ENCODE measurements around the gene PROK1.
A peak's percentile ranks its signal among the peaks of the same experiment; 100 is the strongest.

Gene PROK1

DNA sequence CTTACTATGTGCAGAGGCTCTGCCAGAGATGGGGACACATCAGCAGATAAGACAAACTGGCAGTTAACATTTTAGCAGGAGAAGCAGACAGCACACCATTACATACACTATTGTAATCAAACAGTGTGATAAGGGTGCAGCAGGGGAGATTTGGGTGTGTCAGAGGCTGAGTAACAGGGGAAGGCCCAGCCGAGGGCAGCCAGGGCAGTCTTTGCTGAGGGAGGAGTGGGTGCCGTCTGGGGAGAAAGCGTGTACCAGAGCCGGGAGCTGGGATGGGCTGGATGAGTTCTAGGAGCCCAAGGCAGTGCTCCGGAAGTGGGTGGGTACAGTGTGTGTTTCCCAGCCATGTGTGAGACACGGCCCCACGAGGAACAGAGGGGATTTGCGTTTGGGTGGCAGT is 36.8 kb downstream of the PROK1 start:
- Histone ChIP-seq H4K8ac (ENCODE audit: low read depth, low read length) (no peak overlapping the region), H2BK120ac (ENCODE audit: low read depth, low read length) (no peak overlapping the region), H2BK12ac (ENCODE audit: low read length) (no peak overlapping the region), H3K9me3 (replicated peaks in 1 of 2; ENCODE audit: control insufficient read depth in 2 of 2, insufficient read depth in 1 of 2, low read depth in 1 of 2, low read length in 2 of 2) (no peaks in the 10 kb centered on the region), H3K14ac (ENCODE audit: low read length) (no peak overlapping the region), H3K27me3 (ENCODE audit: control insufficient read depth in 3 of 3, insufficient read depth in 3 of 3, low read depth in 1 of 3, low read length in 3 of 3) (peaks cover 0 to 39% (median 0%) of the 10 kb centered on the region in 3 experiments), H2BK5ac (ENCODE audit: low read length) (no peak overlapping the region), H2BK15ac (ENCODE audit: low read length) (no peak overlapping the region), H2AK5ac (ENCODE audit: low read depth, low read length) (no peak overlapping the region), H3K9ac (ENCODE audit: low read depth, low read length, poor library complexity) (no peak overlapping the region), H3K79me1 (ENCODE audit: low read depth, low read length) (no peaks in the 10 kb centered on the region), H3K36me3 (replicated peaks in 1 of 2; ENCODE audit: control insufficient read depth in 2 of 2, insufficient read depth in 2 of 2, low read length in 2 of 2) (no peaks in the 10 kb centered on the region), H3K4ac (ENCODE audit: low read length) (no peak overlapping the region), H3K4me1 (ENCODE audit: control insufficient read depth in 2 of 2, insufficient read depth in 1 of 2, low read depth in 1 of 2, low read length in 2 of 2) (peaks cover 0 to 2% of the 10 kb centered on the region in 2 donors), H4K91ac (ENCODE audit: low read depth, low read length, poor library complexity) (no peak overlapping the region), H3K27ac (replicated peaks; ENCODE audit: low read length) (no peak overlapping the region), H3K23ac (ENCODE audit: low read depth, low read length, poor library complexity) (no peak overlapping the region), H3K4me2 (ENCODE audit: insufficient read depth, low read length, poor library complexity, severe bottlenecking) (no peak overlapping the region), H3K18ac (ENCODE audit: low read length) (no peak overlapping the region), H2AFZ (ENCODE audit: low read length) (no peak overlapping the region), H3K4me3 (ENCODE audit: low read length in 2 of 2) (no peak overlapping the region)
- WGBS, 2 donors (ENCODE audit: extremely low coverage in 2 of 2, insufficient read length in 2 of 2, insufficient replicate concordance in 1 of 2), result no CpG with 5 or more reads among the region's 8 CpGs
- DNase-seq (ENCODE audit: low spot score), result no peak

DNA sequence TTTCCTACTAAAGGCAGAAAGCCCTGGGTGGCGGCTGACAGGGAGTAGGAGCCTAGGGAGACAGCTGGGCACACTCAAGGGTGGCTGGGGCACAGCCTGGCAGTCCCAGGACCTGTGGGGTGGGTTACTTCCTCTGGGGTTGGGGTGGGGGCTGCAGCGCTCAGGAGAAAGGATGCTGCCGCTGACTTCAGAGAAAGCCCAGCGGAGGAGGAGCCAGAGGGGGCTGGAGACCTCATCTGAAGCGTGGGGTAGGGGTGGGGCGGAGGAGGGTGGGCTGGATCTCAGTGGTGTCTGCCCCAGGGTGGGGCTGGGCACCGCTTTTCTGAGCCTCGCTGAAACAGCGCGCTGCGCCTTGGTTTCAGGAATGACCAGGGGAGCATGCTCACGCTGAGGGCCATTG is 37.2 kb downstream of the PROK1 start:
- H2BK120ac ChIP-seq (ENCODE audit: low read depth, low read length), result no peak overlapping the region
- H3K27me3 ChIP-seq (ENCODE audit: control insufficient read depth in 3 of 3, insufficient read depth in 3 of 3, low read depth in 1 of 3, low read length in 3 of 3), result peaks cover 0 to 35% (median 0%) of the 10 kb centered on the region in 3 experiments
- no peak overlapping the region for H2BK12ac ChIP-seq (ENCODE audit: low read length)
- H2BK15ac ChIP-seq (ENCODE audit: low read length), result no peak overlapping the region
- no peak overlapping the region for H3K4me2 ChIP-seq (ENCODE audit: insufficient read depth, low read length, poor library complexity, severe bottlenecking)
- WGBS, 2 donors (ENCODE audit: extremely low coverage in 2 of 2, insufficient read length in 2 of 2, insufficient replicate concordance in 1 of 2), result no CpG with 5 or more reads among the region's 12 CpGs
- H3K18ac ChIP-seq (ENCODE audit: low read length), result no peak overlapping the region
- H3K9ac ChIP-seq (ENCODE audit: low read depth, low read length, poor library complexity), result no peak overlapping the region
- H2AK5ac ChIP-seq (ENCODE audit: low read depth, low read length), result no peak overlapping the region
- no peaks in the 10 kb centered on the region for H3K36me3 ChIP-seq (replicated peaks in 1 of 2; ENCODE audit: control insufficient read depth in 2 of 2, insufficient read depth in 2 of 2, low read length in 2 of 2)
- no peak overlapping the region for H4K91ac ChIP-seq (ENCODE audit: low read depth, low read length, poor library complexity)
- no peak overlapping the region for H4K8ac ChIP-seq (ENCODE audit: low read depth, low read length)
- H3K23ac ChIP-seq (ENCODE audit: low read depth, low read length, poor library complexity), result no peak overlapping the region
- no peak overlapping the region for H3K4me3 ChIP-seq (ENCODE audit: low read length in 2 of 2)
- no peaks in the 10 kb centered on the region for H3K79me1 ChIP-seq (ENCODE audit: low read depth, low read length)
- H3K4me1 ChIP-seq (ENCODE audit: control insufficient read depth in 2 of 2, insufficient read depth in 1 of 2, low read depth in 1 of 2, low read length in 2 of 2), result no peaks in the 10 kb centered on the region
- no peak overlapping the region for H3K14ac ChIP-seq (ENCODE audit: low read length)
- H2AFZ ChIP-seq (ENCODE audit: low read length), result no peak overlapping the region
- H3K9me3 ChIP-seq (replicated peaks in 1 of 2; ENCODE audit: control insufficient read depth in 2 of 2, insufficient read depth in 1 of 2, low read depth in 1 of 2, low read length in 2 of 2), result no peaks in the 10 kb centered on the region
- H3K27ac ChIP-seq (replicated peaks; ENCODE audit: low read length), result no peak overlapping the region
- no peak for DNase-seq (ENCODE audit: low spot score)
- no peak overlapping the region for H3K4ac ChIP-seq (ENCODE audit: low read length)
- no peak overlapping the region for H2BK5ac ChIP-seq (ENCODE audit: low read length)

DNA sequence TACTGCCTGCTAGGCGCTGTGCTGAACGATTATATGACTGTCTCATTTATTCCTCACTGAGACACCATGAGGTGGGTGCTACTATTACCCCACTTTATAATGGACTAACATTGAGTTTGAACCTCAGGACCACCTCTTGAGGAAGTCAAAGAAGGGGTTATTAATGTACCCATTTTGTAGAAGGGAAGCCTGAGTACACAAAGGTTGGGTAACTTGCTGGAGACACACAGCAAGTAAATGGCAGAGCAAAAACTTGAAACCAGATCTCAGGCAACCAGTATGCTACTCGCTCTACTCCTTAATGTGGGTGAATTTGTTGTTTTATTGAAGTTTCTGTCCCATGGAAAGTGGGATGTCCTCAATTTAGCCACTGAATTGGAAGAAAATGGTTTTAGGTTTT is 37.9 kb downstream of the PROK1 start:
- no peaks in the 10 kb centered on the region for H3K9me3 ChIP-seq (replicated peaks in 1 of 2; ENCODE audit: control insufficient read depth in 2 of 2, insufficient read depth in 1 of 2, low read depth in 1 of 2, low read length in 2 of 2)
- H3K4me2 ChIP-seq (ENCODE audit: insufficient read depth, low read length, poor library complexity, severe bottlenecking), result no peak overlapping the region
- WGBS, 2 donors (ENCODE audit: extremely low coverage in 2 of 2, insufficient read length in 2 of 2, insufficient replicate concordance in 1 of 2), result no CpG with 5 or more reads among the region's 3 CpGs
- H3K18ac ChIP-seq (ENCODE audit: low read length), result no peak overlapping the region
- no peak overlapping the region for H2BK120ac ChIP-seq (ENCODE audit: low read depth, low read length)
- H2AFZ ChIP-seq (ENCODE audit: low read length), result no peak overlapping the region
- H4K91ac ChIP-seq (ENCODE audit: low read depth, low read length, poor library complexity), result no peak overlapping the region
- no peak for DNase-seq (ENCODE audit: low spot score)
- peaks cover 0 to 30% (median 0%) of the 10 kb centered on the region in 3 experiments for H3K27me3 ChIP-seq (ENCODE audit: control insufficient read depth in 3 of 3, insufficient read depth in 3 of 3, low read depth in 1 of 3, low read length in 3 of 3)
- no peak overlapping the region for H3K9ac ChIP-seq (ENCODE audit: low read depth, low read length, poor library complexity)
- no peak overlapping the region for H4K8ac ChIP-seq (ENCODE audit: low read depth, low read length)
- H3K4me3 ChIP-seq (ENCODE audit: low read length in 2 of 2), result no peak overlapping the region
- no peak overlapping the region for H2BK15ac ChIP-seq (ENCODE audit: low read length)
- no peak overlapping the region for H2BK5ac ChIP-seq (ENCODE audit: low read length)
- no peaks in the 10 kb centered on the region for H3K36me3 ChIP-seq (replicated peaks in 1 of 2; ENCODE audit: control insufficient read depth in 2 of 2, insufficient read depth in 2 of 2, low read length in 2 of 2)
- H3K23ac ChIP-seq (ENCODE audit: low read depth, low read length, poor library complexity), result no peak overlapping the region
- no peak overlapping the region for H2AK5ac ChIP-seq (ENCODE audit: low read depth, low read length)
- no peaks in the 10 kb centered on the region for H3K4me1 ChIP-seq (ENCODE audit: control insufficient read depth in 2 of 2, insufficient read depth in 1 of 2, low read depth in 1 of 2, low read length in 2 of 2)
- H3K79me1 ChIP-seq (ENCODE audit: low read depth, low read length), result no peaks in the 10 kb centered on the region
- no peak overlapping the region for H2BK12ac ChIP-seq (ENCODE audit: low read length)
- H3K4ac ChIP-seq (ENCODE audit: low read length), result no peak overlapping the region
- H3K27ac ChIP-seq (replicated peaks; ENCODE audit: low read length), result no peak overlapping the region
- no peak overlapping the region for H3K14ac ChIP-seq (ENCODE audit: low read length)

DNA sequence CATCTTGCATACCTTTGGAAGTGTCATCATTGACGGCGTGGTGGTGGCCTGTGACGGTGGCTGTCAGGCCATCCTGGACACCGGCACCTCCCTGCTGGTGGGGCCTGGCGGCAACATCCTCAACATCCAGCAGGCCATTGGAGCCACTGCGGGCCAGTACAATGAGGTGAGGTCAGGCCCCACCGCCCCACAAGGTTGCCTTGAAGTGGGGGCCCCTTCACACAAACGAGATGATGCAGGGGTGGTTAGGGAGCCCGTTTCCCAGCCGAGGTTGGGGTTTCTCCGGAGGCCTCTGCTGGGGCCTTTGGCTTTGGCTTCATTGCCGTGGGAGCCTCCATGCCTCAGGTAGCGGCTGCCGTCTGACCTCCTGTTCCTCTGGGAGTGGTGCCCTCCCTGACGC is 38.5 kb downstream of the PROK1 start:
- Histone ChIP-seq H2AK5ac (ENCODE audit: low read depth, low read length) (no peak overlapping the region), H4K8ac (ENCODE audit: low read depth, low read length) (no peak overlapping the region), H3K4ac (ENCODE audit: low read length) (no peak overlapping the region), H3K36me3 (replicated peaks in 1 of 2; ENCODE audit: control insufficient read depth in 2 of 2, insufficient read depth in 2 of 2, low read length in 2 of 2) (no peaks in the 10 kb centered on the region), H2AFZ (ENCODE audit: low read length) (no peak overlapping the region), H3K9ac (ENCODE audit: low read depth, low read length, poor library complexity) (peak overlapping the region; percentile 47), H2BK120ac (ENCODE audit: low read depth, low read length) (no peak overlapping the region), H4K91ac (ENCODE audit: low read depth, low read length, poor library complexity) (no peak overlapping the region), H3K23ac (ENCODE audit: low read depth, low read length, poor library complexity) (no peak overlapping the region), H3K27me3 (ENCODE audit: control insufficient read depth in 3 of 3, insufficient read depth in 3 of 3, low read depth in 1 of 3, low read length in 3 of 3) (peaks cover 0 to 29% (median 0%) of the 10 kb centered on the region in 3 experiments), H3K4me1 (ENCODE audit: control insufficient read depth in 2 of 2, insufficient read depth in 1 of 2, low read depth in 1 of 2, low read length in 2 of 2) (peaks cover 0 to 4% of the 10 kb centered on the region in 2 donors), H2BK5ac (ENCODE audit: low read length) (no peak overlapping the region), H3K18ac (ENCODE audit: low read length) (peak overlapping the region; percentile 21), H2BK15ac (ENCODE audit: low read length) (no peak overlapping the region), H3K9me3 (replicated peaks in 1 of 2; ENCODE audit: control insufficient read depth in 2 of 2, insufficient read depth in 1 of 2, low read depth in 1 of 2, low read length in 2 of 2) (no peaks in the 10 kb centered on the region), H3K4me2 (ENCODE audit: insufficient read depth, low read length, poor library complexity, severe bottlenecking) (no peak overlapping the region), H2BK12ac (ENCODE audit: low read length) (no peak overlapping the region), H3K27ac (replicated peaks; ENCODE audit: low read length) (no peak overlapping the region), H3K14ac (ENCODE audit: low read length) (peak overlapping the region; percentile 60), H3K79me1 (ENCODE audit: low read depth, low read length) (no peaks in the 10 kb centered on the region), H3K4me3 (ENCODE audit: low read length in 2 of 2) (no peak overlapping the region)
- no peak for DNase-seq (ENCODE audit: low spot score)
- WGBS, 2 donors (ENCODE audit: extremely low coverage in 2 of 2, insufficient read length in 2 of 2, insufficient replicate concordance in 1 of 2), result no CpG with 5 or more reads among the region's 15 CpGs

Data from neuronal stem cell (in vitro differentiated cells).